GM18505 (cell line): Measurements from ENCODE around the gene ZNF331.
A peak's percentile ranks its signal among the peaks of the same experiment; 100 is the strongest.
"Not testable (repeated sequence)": the region's sequence is repeated elsewhere in the genome, so short reads cannot be mapped to it uniquely, and the experiment has no call there.

Experiments
- ATAC-seq: cut with Tn5 transposase; IDR thresholded peaks from one replicate; pipeline ENCODE4 v1.9.1; 2021; ENCODE audit not compliant: unreplicated experiment
- POLR2A ChIP-seq: IDR thresholded peaks from 4 replicates; pipeline ENCODE4 v1.6.1; 2011; ENCODE audit warnings: borderline replicate concordance; ENCODE audit not compliant: insufficient read depth, insufficient read length; ENCODE audit errors: extremely low read depth

Gene ZNF331

DNA sequence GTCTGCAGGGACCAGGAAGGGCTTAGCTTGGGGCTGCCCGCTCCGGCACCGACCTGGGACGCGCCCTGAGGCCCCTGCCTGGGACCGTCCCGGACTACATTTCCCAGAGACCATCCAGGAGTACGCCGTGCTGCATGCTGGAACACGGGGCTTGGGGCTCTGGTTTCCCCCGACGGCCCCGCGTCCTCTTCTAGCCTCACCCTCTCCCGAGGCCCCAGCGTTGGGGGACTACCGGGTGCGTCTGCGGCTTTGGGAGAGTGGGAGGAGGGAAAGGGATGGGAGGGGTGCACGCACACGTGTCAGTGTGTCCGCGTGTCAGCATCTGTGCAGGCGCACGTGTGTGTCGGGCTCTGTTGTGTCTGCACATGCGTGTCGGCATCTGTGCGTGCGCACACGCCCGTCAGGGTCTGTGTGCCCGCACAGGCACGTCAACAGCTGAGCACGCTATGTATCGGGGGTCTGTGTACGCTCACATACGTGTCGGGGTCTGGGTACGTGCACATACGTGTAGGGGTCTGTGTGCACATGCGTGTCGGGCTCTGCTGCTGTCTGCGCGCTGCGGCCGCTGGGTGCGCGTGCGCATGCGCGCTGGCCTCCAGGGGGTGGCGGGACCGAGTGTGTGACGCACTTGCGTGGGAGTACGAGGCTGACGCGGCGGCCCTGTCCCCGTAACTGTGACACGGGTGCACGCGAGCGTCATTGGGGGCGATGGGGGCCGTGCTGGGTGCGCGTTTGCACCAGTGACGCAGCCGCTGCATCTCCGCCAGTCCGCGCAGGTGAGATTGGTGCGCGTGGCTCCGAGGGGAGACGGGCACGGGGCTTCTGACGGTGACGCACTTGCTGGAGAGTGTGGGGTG is at the start of gene ZNF331:
Gene ZNF331 (plus strand): TSS at position 625 of the 857 bp plus-strand sequence. CDS start 31,232 bp downstream, outside the sequence.
- peak; percentile 63 for TF ChIP-seq POLR2A
- peak; percentile 63 for ATAC-seq

DNA sequence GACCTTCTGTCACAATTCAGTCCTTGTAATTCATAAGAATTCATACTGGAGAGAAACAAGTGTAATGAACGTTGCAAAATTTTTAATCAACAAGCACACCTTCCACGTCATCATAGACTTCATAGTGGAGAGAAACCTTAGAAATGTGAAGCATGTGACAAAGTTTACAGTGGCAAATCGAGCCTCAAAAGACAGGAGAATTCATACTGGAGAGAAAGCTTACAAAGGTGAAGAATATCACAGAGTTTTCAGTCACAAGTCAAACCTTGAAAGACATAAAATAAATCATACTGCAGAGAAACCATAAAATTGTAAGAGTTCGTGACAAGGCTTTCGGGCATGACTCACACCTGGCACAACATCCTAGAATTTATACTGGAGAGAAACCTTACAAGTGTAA is 45.8 kb upstream of the ZNF331 start:
- TF ChIP-seq POLR2A = no peak
- ATAC-seq = no peak

DNA sequence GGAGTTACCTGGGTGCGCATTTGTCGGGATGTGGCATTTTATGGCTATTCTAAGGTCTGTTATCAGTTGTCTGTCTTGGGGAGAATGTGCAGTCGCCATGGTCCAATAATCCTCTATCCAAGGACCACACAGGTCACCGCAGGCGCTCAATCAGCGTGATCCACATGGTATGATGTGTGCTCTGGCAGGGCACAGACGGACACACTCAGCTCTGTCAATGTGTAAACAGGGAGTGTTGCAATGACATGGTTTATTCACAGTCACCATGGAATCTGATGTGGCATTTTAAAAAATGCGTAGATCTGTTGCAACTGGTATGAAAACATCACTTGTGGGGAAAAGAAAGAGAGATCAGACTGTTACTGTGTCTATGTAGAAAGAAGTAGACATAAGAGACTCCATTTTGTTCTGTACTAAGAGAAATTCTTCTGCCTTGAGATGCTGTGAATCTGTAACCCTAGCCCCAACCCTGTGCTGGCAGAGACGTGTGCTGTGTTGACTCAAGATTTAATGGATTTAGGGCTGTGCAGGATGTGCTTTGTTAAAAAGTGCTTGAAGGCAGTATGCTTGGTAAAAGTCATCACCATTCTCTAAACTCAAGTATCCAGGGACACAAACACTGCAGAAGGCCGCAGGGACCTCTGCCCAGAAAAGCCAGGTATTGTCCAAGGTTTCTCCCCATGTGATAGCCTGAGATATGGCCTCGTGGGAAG is 40.5 kb upstream of the ZNF331 start:
- not testable (repeated sequence) for ATAC-seq

DNA sequence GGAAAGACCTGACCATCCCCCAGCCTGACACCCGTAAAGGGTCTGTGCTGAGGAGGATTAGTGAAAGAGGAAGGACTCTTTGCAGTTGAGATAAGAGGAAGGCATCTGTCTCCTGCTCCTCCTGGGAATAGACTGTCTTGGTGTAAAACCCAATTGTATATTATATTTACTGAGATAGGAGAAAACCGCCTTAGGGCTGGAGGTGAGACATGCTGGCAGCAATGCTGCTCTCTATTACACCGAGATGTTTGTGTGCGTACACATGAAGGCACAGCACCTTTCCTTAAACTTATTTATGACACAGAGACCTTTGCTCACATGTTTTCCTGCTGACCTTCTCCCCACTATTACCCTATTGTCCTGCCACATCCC is 39.9 kb upstream of the ZNF331 start:
- ATAC-seq = not testable (repeated sequence)

DNA sequence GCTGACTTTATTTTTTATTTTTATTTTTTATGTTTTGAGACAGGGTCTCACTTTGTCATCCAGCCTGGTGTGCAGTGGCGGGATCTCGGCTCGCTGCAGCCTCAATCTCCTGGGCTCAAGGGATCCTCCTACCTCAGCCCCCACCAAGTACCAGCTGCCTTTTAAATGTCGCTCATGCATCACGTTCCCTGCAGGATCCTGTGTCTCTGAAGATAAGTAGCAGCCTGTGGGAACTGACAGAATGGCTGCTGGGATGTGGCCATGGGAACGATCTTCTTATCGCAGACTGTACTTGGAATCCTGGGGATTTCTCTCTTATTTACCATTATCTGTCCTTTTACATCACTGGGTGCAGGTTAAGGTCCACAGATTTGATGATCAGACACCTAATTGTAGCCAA is 34.8 kb upstream of the ZNF331 start:
- ATAC-seq = not testable (repeated sequence)

DNA sequence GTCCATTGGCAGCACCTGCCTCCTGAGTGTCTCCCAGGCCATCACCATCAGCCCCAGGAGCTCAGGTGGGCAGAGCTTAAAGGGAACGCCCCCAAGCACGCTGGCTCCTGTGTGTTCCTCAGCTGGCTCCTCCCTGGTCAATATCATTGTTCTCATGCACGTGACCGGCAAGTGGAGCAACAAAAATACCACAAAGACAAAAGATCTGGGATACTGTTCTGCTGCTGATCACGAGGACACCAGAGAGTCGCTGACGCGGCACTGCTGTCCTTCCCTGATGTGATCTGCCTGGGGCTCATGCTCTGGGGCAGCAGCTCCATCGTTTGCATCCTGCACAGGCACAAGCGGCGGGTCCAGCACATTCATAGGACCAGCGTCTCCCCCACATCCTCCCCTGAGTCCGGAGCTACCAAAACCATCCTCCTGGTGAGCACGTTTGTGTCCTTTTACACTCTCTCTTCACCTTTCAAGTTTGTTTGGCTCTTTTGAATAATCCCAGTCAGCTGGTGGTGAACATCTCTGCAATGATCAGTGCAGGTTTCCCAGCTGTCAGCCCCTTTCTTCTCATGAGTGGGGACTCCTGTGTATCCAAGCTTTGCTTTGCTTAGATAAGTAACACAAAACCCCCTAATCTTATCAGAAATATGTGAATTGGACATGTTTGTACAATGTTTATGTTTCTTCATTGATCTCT is 34.1 kb upstream of the ZNF331 start:
- ATAC-seq = not testable (repeated sequence)

DNA sequence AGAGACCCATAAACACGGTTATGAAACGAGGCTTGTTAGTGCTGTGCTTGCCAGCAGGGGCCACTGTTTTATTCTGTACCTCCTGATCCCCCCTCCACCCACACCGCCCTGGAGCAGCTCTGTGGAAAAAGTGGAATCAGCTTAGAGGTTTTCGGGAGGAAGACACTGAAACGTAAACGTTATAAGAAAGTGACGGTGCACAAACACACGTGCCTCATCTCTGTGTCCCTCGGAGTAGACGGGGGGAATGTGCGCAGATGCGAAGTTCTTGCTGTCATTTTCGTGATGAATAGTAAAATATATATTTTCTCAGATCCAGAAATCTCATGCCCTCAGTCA is 33.6 kb upstream of the ZNF331 start:
- not testable (repeated sequence) for ATAC-seq

DNA sequence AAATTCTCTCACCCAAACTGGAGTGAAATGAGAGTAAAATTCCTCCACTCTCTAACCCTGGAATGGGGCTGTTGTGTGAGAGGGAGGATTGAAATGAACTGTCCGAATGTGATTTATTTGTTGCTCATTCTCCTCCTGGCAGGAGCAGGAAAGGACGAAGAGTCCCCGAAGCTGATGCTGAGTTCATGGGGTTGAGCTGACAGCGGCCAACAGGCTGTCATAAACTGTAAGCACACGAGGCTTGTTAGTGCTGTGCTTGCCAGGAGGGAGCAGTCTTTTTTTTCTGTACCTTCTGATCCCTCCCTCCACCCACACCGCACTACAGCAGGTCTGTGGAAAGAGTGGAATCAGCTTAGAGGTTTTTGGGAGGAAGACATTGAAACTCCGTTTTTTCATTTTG is 33.1 kb upstream of the ZNF331 start:
- no peak for ATAC-seq
- no peak for TF ChIP-seq POLR2A

DNA sequence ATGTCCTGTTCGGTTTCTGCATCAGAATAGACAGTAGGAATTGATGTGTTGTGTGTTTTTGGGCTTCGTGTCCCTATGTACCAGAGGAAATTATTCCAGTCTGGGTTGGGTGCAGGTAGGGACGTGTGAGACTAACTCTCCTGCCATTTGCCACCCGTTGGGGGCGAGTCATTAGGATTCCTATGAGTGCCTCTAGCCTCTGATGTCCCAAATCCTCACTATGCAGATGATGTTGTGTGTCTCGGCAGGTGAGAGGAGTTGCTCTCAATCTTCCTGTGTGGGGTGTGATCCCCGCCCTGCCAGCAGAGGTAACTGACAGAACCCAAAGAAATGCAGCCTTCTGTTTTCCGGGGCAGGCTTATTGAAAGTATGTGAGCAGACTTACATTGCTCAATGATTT is 31.2 kb upstream of the ZNF331 start:
- no peak for TF ChIP-seq POLR2A
- ATAC-seq = no peak

DNA sequence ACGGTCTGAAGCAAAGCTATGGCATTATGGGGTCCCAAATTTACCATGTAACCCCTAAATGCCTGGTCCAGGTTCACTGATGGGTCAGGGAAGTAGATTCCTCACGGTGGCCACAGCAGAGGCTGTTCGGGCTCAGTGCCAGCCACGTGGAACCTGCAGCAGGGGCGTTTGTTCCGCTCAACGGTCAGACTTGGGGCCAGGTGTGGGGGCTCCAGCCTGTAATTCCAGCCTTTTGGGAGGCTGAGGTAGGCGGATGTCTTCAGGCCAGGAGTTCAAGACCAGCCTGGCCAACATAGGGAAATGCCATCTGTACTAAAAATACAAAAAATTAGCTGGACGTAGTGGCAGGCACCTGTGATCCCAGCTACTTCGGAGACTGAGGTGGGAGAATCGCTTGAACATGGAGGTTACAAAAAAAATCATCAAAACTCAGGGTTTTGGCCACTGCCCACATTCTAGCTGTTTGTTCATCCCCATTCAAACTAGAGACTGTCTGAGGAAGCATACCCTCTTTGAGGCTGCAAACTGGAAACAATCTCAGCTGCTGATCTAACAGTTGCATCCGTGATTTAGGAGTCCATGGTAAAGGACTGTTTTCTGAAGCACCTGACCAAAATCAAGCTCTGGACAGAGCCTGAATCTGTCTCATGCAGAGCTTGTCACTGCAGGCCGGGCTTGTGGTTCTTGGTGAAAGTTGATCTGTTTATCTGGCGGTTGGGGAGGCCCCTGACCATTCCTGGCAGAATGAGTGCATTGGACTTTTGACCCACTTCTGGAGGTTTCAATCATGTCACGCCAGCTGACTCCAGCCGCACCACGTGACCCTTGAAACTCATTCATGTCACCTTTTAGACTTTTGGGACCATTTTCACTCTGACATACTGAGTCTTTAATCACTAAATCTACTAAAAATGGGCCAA is 30.2 kb upstream of the ZNF331 start:
- no peak for TF ChIP-seq POLR2A
- ATAC-seq = no peak

DNA sequence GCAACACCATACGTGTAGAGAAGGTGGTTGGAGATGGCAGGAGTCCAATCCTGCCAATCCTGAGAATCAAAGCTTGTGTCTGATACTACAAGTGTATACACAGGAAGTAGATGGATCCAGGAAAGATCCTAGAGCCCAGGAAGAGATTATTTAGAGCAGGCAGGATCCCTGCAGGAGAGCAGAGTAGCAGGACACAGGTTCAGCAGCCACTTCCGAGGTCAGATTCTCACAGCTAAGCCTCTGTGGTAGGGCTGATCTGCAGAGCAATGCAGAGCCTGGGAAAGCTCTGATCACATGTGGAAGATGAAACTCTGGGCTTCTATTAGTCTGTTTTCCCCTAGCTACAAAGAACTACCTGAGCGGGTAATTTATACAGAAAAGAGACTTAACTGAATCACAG is 28.5 kb upstream of the ZNF331 start:
- no peak for ATAC-seq
- no peak for TF ChIP-seq POLR2A

DNA sequence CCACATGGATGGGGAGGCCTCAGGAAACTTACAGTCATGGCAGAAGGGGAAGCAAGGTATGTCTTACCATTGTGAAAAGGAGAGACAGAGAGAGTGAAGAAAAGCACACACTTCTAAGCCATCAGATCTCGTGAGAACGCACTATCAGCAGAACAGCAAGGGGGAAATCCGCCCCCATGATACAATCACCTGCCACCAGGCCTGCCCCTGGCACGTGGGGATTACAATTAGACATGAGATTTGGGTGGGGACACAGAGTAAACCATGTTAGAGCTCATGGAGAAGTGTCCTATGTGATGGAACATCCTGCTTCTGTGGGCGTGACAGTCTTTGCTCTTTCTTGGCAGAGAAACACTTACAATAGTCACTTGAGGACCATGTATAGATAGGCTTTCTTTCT is 28.1 kb upstream of the ZNF331 start:
- no peak for ATAC-seq
- TF ChIP-seq POLR2A = no peak

DNA sequence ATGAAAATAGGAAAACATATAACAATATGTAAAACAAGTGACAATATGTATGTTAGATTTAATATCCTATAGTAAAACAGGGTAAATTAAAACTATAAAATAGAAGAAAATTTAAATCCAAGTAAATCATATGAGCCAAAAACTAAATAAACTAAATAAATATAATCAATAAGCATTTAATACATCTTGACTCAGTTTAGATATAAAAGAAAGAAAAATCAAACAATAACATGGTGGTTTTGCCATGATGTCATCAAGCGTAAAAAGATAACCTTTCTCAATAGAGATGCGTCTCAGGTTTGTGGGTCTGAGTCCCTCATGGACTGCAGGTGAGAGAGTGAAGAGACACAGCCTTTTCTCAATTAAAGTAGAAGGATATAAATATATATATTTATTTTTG is 26.6 kb upstream of the ZNF331 start:
- no peak for TF ChIP-seq POLR2A
- ATAC-seq = no peak
